GM12878 (cell line): ENCODE data around the gene TEX261. TPM values are rescaled to one million over a fixed set of nuclear protein-coding genes. Genes with fewer than 3 reads are reported as not detected.

Source experiments
- ATAC-seq: fragments of 200-7000 bp; cut with Tn5 transposase; 3 replicates; pipeline ENCODE4 v1.9.1; 2020; ENCODE audit warnings: mild to moderate bottlenecking, moderate library complexity
- BruUV-seq: library from RNA; stranded (reverse); fragments of 400-500 nt; replicated peaks from 2 replicates; lab custom pipeline; 2021; lab: Mats Ljungman, UMichigan
- CTCF ChIA-PET: fragments of 300-600 bp; sonication (Branson Sonifier 250); formaldehyde crosslinking; extraction: SDS; loops from one replicate; lab custom pipeline; 2021; ENCODE audit warnings: inconsistent platforms; lab: Yijun Ruan, JAX
- POLR2A ChIA-PET: fragments of 350-600 bp; formaldehyde crosslinking; extraction: SDS; loops from one replicate; lab custom pipeline; 2021; ENCODE audit warnings: inconsistent platforms; lab: Charles Lee
- RAD21 ChIA-PET: fragments of 300-600 bp; sonication (Branson Sonifier 250); formaldehyde crosslinking; loops from one replicate; lab custom pipeline; 2023; ENCODE audit warnings: antibody characterized with exemption; ENCODE audit not compliant: unreplicated experiment; lab: Charles Lee
- SMC1A ChIA-PET: fragments of 300-600 bp; sonication (Branson Sonifier 250); formaldehyde crosslinking; loops from one replicate; lab custom pipeline; 2023; ENCODE audit not compliant: unreplicated experiment, uncharacterized antibody; lab: Charles Lee
- DNase-seq: peaks from one replicate; pipeline ENCODE4 v3.0.0-alpha.2; 2011; ENCODE audit warnings: low read depth, low spot score
- FAIRE-seq: peaks from 3 replicates; lab custom pipeline; 2011; peaks lifted over from hg19 to GRCh38; lab: Jason Lieb, UNC
- H2AFZ ChIP-seq: 2 replicates; pipeline ENCODE4 v1.6.0; 2011; ENCODE audit warnings: low read depth, low read length, control low read depth; ENCODE audit not compliant: control insufficient read depth
- H3K27ac ChIP-seq: 2 replicates; pipeline ENCODE4 v1.5.1; 2011; ENCODE audit warnings: control low read depth; ENCODE audit not compliant: control insufficient read depth, insufficient read depth
- H3K27me3 ChIP-seq, 2 experiments: replicated peaks in 1 of 2; 2 replicates each; pipeline versions ENCODE4 v1.6.0 to v1.6.1; 2011; ENCODE audit warnings: low read length in 1 of 2; ENCODE audit not compliant: control insufficient read depth in 2 of 2, insufficient read depth in 2 of 2
- H3K36me3 ChIP-seq, 2 experiments: 2 replicates each; pipeline ENCODE4 v1.5.1; 2011; ENCODE audit warnings: low read length in 1 of 2; ENCODE audit not compliant: control insufficient read depth in 2 of 2, insufficient read depth in 2 of 2
- H3K4me1 ChIP-seq: 2 replicates; pipeline ENCODE4 v1.6.1; 2011; ENCODE audit warnings: mild to moderate bottlenecking, low read length, moderate library complexity, mixed read lengths; ENCODE audit not compliant: control insufficient read depth, insufficient read depth
- H3K4me2 ChIP-seq: 2 replicates; pipeline ENCODE4 v1.6.0; 2011; ENCODE audit warnings: control low read depth; ENCODE audit not compliant: control insufficient read depth, insufficient read depth
- H3K4me3 ChIP-seq: fragments of 200-600 bp; sonication (generic); 2 replicates; pipeline ENCODE4 v1.5.1; 2016
- H3K79me2 ChIP-seq: 2 replicates; pipeline ENCODE4 v1.6.0; 2011; ENCODE audit warnings: low read length; ENCODE audit not compliant: control insufficient read depth, insufficient read depth
- H3K9ac ChIP-seq: 2 replicates; pipeline ENCODE4 v1.8.0; 2011; ENCODE audit warnings: low read length, control low read depth, mixed read lengths; ENCODE audit not compliant: control insufficient read depth, insufficient read depth
- H3K9me3 ChIP-seq: replicated peaks from 3 replicates; pipeline ENCODE4 v1.5.1; 2011; ENCODE audit warnings: mild to moderate bottlenecking, low read length; ENCODE audit not compliant: control insufficient read depth, insufficient read depth
- H4K20me1 ChIP-seq: 2 replicates; pipeline ENCODE4 v1.6.0; 2011; ENCODE audit not compliant: control insufficient read depth, insufficient read depth
- EED ChIP-seq: sonication (generic); IDR thresholded peaks from 2 replicates; pipeline ENCODE4 v1.6.1; 2016; ENCODE audit warnings: antibody characterized with exemption, low read depth
- EGR1 ChIP-seq, 2 experiments: IDR thresholded peaks; 1 replicate in 1 of 2; 2 replicates in 1 of 2; pipeline ENCODE4 v1.6.1; 2011 to 2012; ENCODE audit warnings: low read depth in 2 of 2, low read length in 2 of 2, borderline replicate concordance in 1 of 2, mild to moderate bottlenecking in 1 of 2, moderate library complexity in 1 of 2
- FOS ChIP-seq: IDR thresholded peaks from 3 replicates; pipeline ENCODE4 v1.6.1; 2011; ENCODE audit warnings: borderline replicate concordance; ENCODE audit not compliant: insufficient read length; ENCODE audit errors: extremely low read depth
- GATAD2B ChIP-seq: fragments of 450-650 bp; conservative IDR thresholded peaks from 2 replicates; pipeline ENCODE4 v1.6.1; 2017; ENCODE audit warnings: low read depth, mild to moderate bottlenecking, moderate library complexity
- HDAC2 ChIP-seq: fragments of 200-600 bp; sonication (generic); IDR thresholded peaks from 2 replicates; pipeline ENCODE4 v1.6.1; 2017
- HDAC6 ChIP-seq: fragments of 200-600 bp; sonication (generic); IDR thresholded peaks from one replicate; pipeline ENCODE4 v1.8.0; 2017; ENCODE audit warnings: antibody characterized with exemption; ENCODE audit not compliant: unreplicated experiment
- IRF4 ChIP-seq: IDR thresholded peaks from 2 replicates; pipeline ENCODE4 v1.6.1; 2011; ENCODE audit warnings: low read depth, low read length
- NR2C2 ChIP-seq: IDR thresholded peaks from 2 replicates; pipeline ENCODE4 v1.6.1; 2011; ENCODE audit warnings: borderline replicate concordance, low read depth; ENCODE audit not compliant: control insufficient read depth, insufficient read length
- POU2F2 ChIP-seq: IDR thresholded peaks from 3 replicates; pipeline ENCODE4 v1.6.1; 2011; ENCODE audit warnings: low read depth, mild to moderate bottlenecking, low read length, borderline replicate concordance
- RELA ChIP-seq: fragments of 450-650 bp; IDR thresholded peaks from 2 replicates; pipeline ENCODE4 v1.8.0; 2014; ENCODE audit warnings: borderline replicate concordance; ENCODE audit not compliant: partially characterized antibody
- RUNX3 ChIP-seq: IDR thresholded peaks from 2 replicates; pipeline ENCODE4 v1.6.1; 2012; ENCODE audit warnings: low read length, inconsistent platforms
- SMC3 ChIP-seq: IDR thresholded peaks from 2 replicates; pipeline ENCODE4 v1.6.1; 2011; ENCODE audit warnings: low read length, improper control_type of control experiment, borderline replicate concordance
- TARDBP ChIP-seq: IDR thresholded peaks from 2 replicates; pipeline ENCODE4 v1.6.1; 2016; ENCODE audit warnings: borderline replicate concordance
- WGBS: methylation state at CpG from one replicate; pipeline ENCODE4 v1.1.6; 2016; ENCODE audit warnings: low lambda C conversion rate; ENCODE audit not compliant: insufficient replicate concordance, insufficient coverage; ENCODE audit errors: missing lambda C conversion rate; 5-methylcytosine and 5-hydroxymethylcytosine counted together
- in situ Hi-C: fragments of 300-500 bp; cut with MboI; formaldehyde crosslinking; loops from 9 replicates; pipeline ENCODE4 v1.14.3; 2018; ENCODE audit warnings: mixed read lengths
- intact Hi-C: fragments of 100-400 bp; cut with micrococcal nuclease; formaldehyde crosslinking; loops from one replicate; pipeline ENCODE4 v1.14.2; 2022; ENCODE audit not compliant: unreplicated experiment
- polyA plus RNA-seq, 11 experiments: library from polyadenylated mRNA; depleted of rRNA in 4 of 11; unstranded in 6 of 11; stranded (reverse) in 5 of 11; fragments of >200 nt; fragmentation: Nextera tagmentation in 4 of 11; fragmentation: Illumina TruSeq in 1 of 11; extraction: Ambion mirVana in 4 of 11; extraction: Trizol in 1 of 11; gene quantifications; 1 replicate in 1 of 11; 2 replicates in 10 of 11; pipeline versions ENCODE4 v1.2.1 to v1.2.3, GENCODE V29; 2011 to 2016; ENCODE audit warnings: inconsistent platforms in 2 of 11, missing spikeins in 2 of 11, low read depth in 1 of 11
- total RNA-seq, 4 experiments: library from RNA; depleted of rRNA in 3 of 4; stranded (reverse); fragments of >200 nt in 3 of 4; fragmentation: Illumina TruSeq in 1 of 4; extraction: Trizol in 1 of 4; gene quantifications; 2 replicates each; pipeline versions ENCODE4 v1.2.1 to v1.2.3, GENCODE V29; 2013 to 2021
- TF ChIP-seq, protein P1 (sequence below): fragments of 450-650 bp; IDR thresholded peaks from 2 replicates; pipeline ENCODE4 v1.6.1; 2017; ENCODE audit warnings: mild to moderate bottlenecking, low read depth, inconsistent platforms; ENCODE audit not compliant: poor library complexity, severe bottlenecking
- TF ChIP-seq, protein P2 (sequence below): fragments of 450-650 bp; IDR thresholded peaks from 2 replicates; pipeline ENCODE4 v1.6.1; 2017; ENCODE audit warnings: mild to moderate bottlenecking, moderate library complexity

TEX261 gene
- total and polyA plus RNA-seq, 10 of the 15 experiments (the other 5 are each of a cell fraction or from before 2014, with no cell fraction given), result 5.5 to 75.6 (median 40.3) TPM

DNA sequence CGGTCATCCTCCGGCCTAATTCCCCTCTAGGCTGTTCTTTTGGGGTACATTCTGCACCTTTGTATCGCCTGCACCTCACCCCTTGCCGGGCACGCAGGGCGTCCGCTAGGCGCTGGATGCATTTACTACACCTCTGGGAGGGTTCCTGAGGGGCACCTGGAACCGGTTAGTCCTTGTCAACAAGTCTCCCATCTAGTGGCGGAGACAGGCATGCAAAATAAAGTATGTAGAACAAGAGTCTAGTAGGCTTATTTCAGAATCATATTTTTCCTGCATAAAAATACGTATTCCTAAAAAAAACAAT is 705 bp upstream of the TEX261 start (continued):
- peak; percentile 29; the same call in 1 of the 2 replicates for TF ChIP-seq SMC3

DNA sequence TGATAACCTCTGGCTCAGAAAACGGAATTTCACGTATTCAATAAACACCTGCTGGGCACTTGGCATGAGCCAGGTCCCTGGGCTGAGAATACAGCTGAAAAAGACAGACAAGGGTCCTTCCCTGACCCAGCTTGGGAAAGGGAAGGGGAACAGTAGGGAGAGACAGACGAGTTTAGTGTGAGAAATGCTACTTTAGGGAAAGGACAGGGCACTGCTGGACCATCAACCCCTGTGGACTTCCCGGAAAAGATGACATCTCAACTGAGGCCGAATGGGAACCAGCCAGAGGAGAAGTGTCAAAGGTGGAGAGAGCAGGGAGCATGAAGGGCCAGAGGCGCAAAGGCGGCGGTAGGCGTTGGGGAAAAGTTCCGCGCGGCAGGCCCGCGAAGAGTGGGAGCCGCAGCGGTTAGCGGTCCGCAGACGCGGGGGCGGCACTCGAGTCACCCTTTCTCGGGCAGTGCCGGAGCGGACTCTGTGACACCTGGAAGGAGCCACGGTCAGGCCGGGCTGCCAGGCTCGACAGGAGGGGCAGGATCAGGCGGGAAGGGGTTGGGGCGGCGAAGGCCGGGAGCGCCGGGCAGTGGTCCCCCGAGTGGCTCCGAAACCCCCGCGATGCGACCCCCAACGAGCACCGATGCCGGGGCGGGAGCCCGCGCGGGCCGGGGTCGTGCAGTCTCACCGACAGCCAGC is 519 bp downstream of the TEX261 start:
- ATAC-seq (peak; percentile 48), FAIRE-seq (peak; percentile 54), DNase-seq (no peak)
- Histone ChIP-seq H3K4me2 (peak overlapping the region; percentile 96), H3K4me3 (peak overlapping the region; percentile 85), H3K79me2 (peaks cover 21% of the 10 kb centered on the region), H3K9me3 (no peaks in the 10 kb centered on the region), H3K27me3 (no peaks in the 10 kb centered on the region), H4K20me1 (no peaks in the 10 kb centered on the region), H3K27ac (peak overlapping the region; percentile 57), H3K36me3 (peaks cover 2 to 11% of the 10 kb centered on the region in 2 experiments; a peak in 3 of 4 replicates), H3K9ac (peak overlapping the region; percentile 81), H3K4me1 (peaks cover 9% of the 10 kb centered on the region), H2AFZ (peak overlapping the region; percentile 52)
- POLR2A ChIA-PET, result no interaction called here
- no TSS peak for BruUV-seq
- in situ Hi-C loops, result no loop called here
- 2% methylated on average over 34 of the region's 49 CpGs for WGBS
- CTCF ChIA-PET, result interaction anchor here (2.3 kb wide), 1 partner anchor 10 kb away, joined by 8 read pairs; no protein-coding TSS in a partner anchor
- intact Hi-C loops, result no loop called here
- SMC1A ChIA-PET, result no interaction called here
- RAD21 ChIA-PET, result no interaction called here
- no peak for TF ChIP-seq TARDBP
- no peak for TF ChIP-seq EED
- TF ChIP-seq, protein P1, sequence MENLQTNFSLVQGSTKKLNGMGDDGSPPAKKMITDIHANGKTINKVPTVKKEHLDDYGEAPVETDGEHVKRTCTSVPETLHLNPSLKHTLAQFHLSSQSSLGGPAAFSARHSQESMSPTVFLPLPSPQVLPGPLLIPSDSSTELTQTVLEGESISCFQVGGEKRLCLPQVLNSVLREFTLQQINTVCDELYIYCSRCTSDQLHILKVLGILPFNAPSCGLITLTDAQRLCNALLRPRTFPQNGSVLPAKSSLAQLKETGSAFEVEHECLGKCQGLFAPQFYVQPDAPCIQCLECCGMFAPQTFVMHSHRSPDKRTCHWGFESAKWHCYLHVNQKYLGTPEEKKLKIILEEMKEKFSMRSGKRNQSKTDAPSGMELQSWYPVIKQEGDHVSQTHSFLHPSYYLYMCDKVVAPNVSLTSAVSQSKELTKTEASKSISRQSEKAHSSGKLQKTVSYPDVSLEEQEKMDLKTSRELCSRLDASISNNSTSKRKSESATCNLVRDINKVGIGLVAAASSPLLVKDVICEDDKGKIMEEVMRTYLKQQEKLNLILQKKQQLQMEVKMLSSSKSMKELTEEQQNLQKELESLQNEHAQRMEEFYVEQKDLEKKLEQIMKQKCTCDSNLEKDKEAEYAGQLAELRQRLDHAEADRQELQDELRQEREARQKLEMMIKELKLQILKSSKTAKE, result no peak
- TF ChIP-seq IRF4, result no peak
- no peak for TF ChIP-seq HDAC2
- TF ChIP-seq EGR1 (IDR thresholded peaks at IDR 0.05; ENCODE audit: borderline replicate concordance in 1 of 2, low read depth in 2 of 2, low read length in 2 of 2), result peak in 1 of 2 experiments; percentile 85; a peak in 2 of 3 replicates
- TF ChIP-seq HDAC6, result no peak
- peak; percentile 3; the same call in 1 of the 2 replicates for TF ChIP-seq GATAD2B
- TF ChIP-seq, protein P2, sequence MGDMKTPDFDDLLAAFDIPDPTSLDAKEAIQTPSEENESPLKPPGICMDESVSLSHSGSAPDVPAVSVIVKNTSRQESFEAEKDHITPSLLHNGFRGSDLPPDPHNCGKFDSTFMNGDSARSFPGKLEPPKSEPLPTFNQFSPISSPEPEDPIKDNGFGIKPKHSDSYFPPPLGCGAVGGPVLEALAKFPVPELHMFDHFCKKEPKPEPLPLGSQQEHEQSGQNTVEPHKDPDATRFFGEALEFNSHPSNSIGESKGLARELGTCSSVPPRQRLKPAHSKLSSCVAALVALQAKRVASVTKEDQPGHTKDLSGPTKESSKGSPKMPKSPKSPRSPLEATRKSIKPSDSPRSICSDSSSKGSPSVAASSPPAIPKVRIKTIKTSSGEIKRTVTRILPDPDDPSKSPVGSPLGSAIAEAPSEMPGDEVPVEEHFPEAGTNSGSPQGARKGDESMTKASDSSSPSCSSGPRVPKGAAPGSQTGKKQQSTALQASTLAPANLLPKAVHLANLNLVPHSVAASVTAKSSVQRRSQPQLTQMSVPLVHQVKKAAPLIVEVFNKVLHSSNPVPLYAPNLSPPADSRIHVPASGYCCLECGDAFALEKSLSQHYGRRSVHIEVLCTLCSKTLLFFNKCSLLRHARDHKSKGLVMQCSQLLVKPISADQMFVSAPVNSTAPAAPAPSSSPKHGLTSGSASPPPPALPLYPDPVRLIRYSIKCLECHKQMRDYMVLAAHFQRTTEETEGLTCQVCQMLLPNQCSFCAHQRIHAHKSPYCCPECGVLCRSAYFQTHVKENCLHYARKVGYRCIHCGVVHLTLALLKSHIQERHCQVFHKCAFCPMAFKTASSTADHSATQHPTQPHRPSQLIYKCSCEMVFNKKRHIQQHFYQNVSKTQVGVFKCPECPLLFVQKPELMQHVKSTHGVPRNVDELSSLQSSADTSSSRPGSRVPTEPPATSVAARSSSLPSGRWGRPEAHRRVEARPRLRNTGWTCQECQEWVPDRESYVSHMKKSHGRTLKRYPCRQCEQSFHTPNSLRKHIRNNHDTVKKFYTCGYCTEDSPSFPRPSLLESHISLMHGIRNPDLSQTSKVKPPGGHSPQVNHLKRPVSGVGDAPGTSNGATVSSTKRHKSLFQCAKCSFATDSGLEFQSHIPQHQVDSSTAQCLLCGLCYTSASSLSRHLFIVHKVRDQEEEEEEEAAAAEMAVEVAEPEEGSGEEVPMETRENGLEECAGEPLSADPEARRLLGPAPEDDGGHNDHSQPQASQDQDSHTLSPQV, result no peak
- TF ChIP-seq RELA, result no peak
- no peak for TF ChIP-seq NR2C2
- TF ChIP-seq FOS, result no peak
- peak; percentile 52; the same call in 1 of the 2 replicates for TF ChIP-seq RUNX3
- TF ChIP-seq POU2F2, result no peak
